HG02840 (cell line): ENCODE data around the gene OR6B1.
"Not testable (repeated sequence)": the region's sequence is repeated elsewhere in the genome, so short reads cannot be mapped to it uniquely, and the experiment has no call there.

Source experiments
- ATAC-seq: cut with Tn5 transposase; IDR thresholded peaks from one replicate; pipeline ENCODE4 v1.9.1; 2021; ENCODE audit warnings: mild to moderate bottlenecking, moderate library complexity, moderate number of reproducible peaks; ENCODE audit not compliant: unreplicated experiment, low FRiP score

Gene OR6B1

DNA sequence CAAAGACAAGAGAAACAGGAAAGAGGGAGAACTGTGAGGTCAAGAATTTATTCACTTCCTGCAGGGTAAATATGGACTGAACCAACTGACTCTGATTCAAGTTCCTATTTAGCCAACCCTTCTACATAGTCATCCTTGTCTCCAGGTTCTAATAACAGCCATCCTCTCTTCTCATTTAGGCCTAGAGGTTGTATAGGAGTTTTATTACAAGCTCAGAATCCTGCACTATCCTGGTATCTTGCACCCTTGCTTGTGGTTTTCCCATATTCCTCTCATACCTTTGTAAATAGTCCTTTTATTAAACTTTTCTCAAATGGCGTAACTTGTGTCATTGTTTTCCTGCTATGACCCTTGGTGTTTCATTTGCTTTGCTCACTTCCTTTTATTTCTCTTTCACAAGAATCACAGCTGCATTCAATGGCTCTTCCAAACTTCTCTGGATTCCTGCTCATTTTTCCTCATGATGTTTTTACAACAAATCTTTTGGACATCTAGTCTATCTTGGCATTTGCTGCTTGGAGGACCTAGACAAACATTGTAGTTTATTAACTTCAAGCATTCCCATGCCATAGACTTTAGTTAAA, 36.3 kb downstream of the OR6B1 start:
- no peak for ATAC-seq

DNA sequence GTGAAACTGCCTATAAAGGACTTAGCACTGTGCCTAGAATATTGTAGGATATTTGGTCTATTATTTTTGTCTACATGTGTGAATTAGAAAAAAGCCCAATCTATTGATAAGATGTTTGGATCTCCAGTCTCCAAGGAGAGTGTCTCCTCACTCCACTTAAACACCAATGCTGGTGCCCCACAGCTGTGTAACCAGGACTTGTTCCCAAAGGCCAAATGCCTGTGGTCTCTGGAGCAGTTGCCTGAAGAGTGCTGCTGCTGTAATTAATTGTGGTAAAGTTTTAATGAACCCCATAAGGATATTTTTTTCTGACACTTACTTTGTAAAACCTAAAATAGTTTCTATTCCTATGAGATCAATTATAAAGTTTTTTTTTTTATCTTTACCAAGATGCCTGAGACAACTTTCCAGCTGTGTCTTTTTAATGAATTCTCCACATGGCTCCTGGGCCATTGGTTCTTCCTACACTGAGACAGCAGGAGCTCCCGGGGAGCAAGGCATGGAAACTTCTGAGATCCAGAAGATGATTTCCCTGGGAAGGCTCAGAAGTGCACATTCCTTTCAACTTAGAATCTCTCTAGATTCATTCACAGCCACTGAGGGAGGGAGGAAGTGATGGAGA, 37.4 kb downstream of the OR6B1 start:
- no peak for ATAC-seq

DNA sequence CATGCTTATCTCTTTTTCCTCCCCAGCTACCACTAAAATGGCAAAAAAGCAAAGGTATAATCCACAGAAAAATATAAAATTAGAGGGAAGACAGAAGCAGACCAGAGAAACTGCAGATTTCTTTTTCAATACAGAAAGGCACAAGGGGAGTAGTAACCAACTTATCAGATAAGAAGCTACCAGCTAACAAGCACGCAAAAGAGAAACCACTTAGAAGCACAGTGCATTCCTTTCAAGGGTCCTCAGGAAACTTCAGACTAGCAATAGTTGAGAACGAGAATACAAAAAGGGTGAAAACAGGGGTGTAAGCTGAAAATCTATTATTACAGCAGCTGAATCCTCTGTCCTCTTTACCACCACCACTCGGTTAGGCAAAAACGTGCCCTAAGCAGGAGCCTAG, 38.8 kb downstream of the OR6B1 start:
- ATAC-seq, result no peak

DNA sequence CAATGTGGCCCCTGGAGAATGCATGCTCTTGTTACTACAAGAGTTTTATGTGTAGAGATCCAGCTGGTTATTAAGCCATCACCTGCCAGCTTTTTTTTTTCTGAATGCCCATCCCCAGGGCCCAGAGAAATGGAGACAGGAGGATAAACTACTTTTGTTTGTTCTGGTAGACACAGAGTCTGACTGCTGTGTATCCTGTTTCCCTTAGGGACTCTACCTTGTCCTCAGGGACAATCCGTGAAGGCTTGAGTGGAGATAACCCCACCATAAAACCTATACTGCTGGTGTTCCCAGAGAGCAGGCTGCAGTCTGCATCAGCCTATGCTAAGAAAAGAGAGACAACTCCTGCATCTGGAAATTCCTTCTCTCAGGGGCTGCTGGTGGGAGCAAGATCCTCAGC, 48.5 kb downstream of the OR6B1 start, which contains the start of gene OR2A5:
Gene OR2A5, plus strand, starts transcription at position 301 of the 400 bp plus-strand sequence. CDS start 1,454 bp downstream, outside the sequence.
- no peak for ATAC-seq

DNA sequence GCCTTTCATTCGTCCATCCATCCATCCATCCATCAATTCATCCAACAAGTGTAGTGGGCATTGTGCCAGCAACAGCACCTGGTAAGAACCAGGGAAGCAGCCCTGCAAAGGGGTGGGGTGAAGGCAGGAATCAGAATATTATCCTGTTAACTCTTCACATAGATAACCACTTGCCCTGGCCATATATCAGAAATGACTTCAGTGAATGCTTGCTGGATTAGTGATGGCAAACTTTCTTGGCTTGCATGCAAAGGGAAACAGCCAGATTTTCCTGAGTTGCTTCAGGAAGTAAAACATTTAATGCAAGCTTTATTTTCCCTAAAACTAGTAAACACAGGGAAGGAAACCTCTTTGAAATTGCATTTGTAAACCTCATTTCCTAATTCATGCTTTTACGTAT, 49.4 kb downstream of the OR6B1 start:
- ATAC-seq, result no peak

DNA sequence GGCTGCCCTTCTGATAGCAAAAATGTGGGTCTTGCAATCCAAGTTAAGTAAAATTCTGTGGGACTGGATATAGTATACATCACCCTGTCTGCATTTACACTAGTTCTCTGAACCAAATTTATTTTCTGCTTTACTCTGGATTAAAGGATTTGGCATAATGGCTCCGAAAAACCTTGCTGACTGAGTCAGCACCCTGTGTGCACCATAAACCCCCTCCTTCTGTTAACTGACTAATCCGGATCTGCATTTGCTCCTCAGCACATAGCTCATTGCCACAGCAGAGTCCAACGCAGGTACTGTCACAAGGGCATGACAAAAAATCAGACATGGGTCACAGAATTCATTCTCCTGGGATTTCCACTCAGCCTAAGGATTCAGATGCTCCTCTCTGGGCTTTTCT, 50.0 kb downstream of the OR6B1 start:
- no peak for ATAC-seq

DNA sequence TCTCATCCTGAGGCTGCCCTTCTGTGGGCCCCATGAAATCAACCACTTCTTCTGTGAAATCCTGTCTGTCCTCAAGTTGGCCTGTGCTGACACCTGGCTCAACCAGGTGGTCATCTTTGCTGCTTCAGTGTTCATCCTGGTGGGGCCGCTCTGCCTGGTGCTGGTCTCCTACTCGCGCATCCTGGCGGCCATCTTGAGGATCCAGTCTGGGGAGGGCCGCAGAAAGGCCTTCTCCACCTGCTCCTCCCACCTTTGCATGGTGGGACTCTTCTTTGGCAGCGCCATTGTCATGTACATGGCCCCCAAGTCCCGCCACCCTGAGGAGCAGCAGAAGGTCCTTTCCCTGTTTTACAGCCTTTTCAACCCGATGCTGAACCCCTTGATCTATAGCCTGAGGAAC, 50.8 kb downstream of the OR6B1 start:
- ATAC-seq, result not testable (repeated sequence)

DNA sequence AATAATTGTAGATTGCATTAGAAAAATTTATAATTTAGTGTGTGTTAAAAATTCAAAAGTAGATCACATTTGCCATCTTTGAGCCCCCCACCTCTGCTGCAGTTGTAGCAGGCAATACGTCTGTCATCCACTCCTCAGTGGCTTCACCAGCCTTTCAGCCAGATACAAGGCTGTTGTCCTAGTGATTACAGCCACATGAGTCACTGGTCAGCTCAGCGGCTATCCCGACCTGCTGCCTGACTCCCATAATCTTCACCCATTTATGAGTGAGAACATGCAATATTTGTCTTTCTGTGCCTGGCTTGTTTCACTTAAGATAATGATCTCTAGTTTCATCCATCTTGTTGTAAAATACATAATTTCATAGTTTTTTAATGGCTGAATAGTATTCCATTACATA, 57.8 kb downstream of the OR6B1 start:
- ATAC-seq, result no peak
